ENCODE data around the gene RPS6KB2.
"Not testable (repeated sequence)": the region's sequence is repeated elsewhere in the genome, so short reads cannot be mapped to it uniquely, and the experiment has no call there.

Gene RPS6KB2

DNA sequence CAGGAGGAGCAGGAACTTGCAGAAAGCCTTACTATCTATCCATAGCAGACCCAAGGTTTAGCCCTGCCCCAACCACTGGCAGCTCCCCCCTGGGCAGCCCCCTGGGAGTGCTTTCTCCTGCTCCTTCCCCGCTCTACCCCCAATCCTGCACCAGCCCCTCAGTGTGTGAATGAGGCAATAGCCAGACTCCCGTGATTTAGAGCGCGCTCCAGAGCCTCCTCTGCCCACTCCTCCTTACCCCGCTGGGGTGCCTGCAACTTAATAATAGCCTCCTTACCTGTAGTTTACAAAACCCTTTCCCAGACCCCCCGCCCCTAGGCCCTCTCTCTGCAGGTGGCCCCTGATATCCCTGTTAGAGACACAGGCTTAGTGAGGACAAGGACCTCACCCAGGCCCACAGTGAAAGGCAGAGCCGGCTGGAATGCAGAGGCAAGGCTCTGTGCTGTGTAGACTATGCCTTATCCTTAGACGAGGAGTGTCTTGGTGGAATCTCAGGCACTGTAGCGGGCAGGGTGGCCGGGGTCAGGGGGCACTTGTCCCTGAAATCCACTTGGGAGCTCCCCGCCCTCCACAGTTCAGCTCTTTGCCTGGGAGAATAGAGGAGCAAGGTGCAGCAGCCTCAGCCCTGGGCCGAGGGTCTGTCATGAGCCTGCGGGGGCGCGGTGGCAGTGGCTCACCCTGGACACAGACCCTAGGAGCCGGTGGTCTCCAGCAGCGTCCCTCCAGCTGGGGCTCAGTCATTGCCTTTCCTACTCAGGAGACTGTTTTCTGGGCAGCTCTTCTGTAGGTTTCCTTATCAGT, 17.1 kb upstream of the RPS6KB2 start:
- no peak for DNase-seq

DNA sequence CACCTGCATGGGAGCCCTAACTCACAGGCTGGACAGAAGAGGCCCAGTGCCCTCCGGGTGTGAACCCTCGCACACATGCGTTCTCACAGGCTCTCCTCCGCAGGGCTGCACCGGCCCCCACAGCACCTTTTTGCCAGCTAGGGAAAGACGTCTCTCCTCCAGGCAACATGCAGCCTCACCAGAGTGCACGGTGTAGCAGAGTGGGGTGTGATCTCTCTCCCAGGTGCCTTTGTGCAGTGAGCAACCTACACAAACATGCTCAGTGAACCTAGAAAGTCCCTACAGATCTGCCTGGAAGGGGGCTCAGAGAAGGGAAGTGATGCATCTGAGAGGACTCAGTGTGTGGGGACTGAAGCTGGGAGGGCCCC, 16.5 kb upstream of the RPS6KB2 start:
- no peak for DNase-seq

DNA sequence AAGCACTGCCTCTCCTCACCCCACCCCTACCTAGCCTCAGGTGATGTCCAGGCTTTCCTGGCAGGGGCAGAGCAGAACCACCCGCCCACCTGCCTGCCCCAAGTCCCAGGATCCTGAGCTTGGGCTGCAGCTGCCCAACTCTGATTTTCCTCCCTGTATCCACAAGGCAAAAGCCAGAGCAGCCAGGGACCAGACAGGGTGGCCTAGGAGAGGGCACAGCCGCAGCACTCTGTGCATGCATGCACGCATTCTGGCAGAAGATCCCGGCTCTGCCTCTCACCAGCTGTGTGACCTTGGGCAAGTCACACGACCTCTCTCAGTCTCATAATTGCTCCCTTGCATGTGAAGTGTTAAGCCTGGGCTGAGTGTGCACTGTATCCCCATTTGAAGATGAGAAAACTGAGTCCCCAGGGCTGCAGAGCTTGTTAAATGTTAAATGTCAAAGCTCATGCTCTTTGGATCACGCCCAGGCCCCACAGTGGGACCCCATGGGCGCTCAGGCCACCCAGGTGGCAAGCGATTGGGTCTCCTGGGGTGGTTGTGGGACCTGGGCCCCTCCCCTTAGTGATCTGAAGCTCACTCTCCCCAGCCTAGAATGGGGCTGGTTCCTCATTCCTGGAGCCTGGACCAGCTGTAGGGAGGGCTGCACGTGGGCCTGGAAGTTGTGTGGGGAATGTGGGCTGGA, 15.7 kb upstream of the RPS6KB2 start:
- no peak for DNase-seq

DNA sequence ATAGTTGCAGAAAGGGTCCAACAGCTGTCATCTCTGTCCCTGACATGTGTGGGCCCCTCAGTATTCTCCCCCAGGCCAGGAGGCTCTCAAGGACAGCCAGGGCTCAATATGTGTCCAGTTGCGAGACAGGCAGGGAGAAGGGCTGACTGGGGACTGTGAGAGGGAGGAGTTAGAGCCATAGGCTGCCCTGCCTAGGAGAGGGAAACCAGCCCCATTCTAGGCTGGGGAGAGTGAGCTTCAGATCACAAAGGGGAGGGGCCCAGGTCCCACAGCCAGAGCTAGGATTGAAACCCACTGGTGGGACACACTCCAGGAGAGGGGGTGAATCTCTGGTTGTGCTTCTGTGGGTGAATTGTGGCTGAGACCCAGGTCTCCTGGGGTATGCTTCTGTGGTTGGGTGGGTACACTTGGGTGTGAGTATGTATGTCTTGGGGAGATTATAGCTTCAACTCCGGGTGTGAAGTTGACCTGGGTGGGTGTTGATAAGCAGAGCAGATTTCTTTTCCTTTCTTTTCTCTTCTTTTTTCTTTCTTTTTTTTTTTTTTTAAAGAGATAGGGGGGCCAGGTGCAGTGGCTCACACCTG, 14.9 kb upstream of the RPS6KB2 start:
- no peak for DNase-seq

DNA sequence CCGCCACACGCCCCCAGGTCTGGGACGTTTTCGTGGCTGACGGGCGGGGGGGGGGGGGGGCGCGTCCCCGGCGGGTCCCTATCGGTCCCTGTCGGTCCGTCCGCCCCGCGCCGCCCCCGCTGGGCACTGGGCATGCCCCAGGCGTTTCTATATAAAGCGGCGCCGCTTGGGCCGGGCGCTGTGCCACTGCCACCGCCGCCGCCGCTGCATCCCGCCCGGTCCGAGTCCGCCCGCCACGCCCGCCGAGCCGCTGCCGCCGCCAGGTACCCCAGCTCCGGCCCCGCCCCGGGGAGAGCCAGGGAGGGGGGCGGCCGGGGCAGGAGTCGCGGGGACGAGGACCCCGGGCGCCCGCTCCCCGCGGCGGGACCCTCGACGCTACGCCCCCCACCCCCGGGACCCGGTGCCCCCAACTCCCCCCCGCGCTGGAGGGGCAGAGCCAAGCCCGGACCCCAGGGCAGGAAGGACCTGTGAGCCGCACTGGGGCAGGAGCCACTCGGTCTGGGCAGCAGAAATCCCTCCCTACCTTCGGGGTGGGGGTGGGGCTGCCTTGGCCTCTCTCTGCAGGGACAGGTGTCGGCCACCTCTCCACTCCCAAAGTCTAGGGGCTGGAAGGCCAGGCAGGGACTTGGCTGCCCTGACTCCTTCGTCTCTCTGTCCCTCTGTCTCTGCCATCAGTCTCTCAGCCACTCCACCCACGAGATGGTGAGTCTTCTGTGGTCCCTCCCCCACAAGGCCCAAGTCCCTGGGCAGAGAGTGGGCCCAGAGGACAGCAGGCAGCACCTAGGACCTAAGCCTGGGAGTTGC, 12.6 kb upstream of the RPS6KB2 start, which contains the start of gene CARNS1:
Gene CARNS1 (plus strand): TSS at position 178 of the 804 bp plus-strand sequence. CDS start 522 bp downstream, at position 700.
- no peak for DNase-seq

DNA sequence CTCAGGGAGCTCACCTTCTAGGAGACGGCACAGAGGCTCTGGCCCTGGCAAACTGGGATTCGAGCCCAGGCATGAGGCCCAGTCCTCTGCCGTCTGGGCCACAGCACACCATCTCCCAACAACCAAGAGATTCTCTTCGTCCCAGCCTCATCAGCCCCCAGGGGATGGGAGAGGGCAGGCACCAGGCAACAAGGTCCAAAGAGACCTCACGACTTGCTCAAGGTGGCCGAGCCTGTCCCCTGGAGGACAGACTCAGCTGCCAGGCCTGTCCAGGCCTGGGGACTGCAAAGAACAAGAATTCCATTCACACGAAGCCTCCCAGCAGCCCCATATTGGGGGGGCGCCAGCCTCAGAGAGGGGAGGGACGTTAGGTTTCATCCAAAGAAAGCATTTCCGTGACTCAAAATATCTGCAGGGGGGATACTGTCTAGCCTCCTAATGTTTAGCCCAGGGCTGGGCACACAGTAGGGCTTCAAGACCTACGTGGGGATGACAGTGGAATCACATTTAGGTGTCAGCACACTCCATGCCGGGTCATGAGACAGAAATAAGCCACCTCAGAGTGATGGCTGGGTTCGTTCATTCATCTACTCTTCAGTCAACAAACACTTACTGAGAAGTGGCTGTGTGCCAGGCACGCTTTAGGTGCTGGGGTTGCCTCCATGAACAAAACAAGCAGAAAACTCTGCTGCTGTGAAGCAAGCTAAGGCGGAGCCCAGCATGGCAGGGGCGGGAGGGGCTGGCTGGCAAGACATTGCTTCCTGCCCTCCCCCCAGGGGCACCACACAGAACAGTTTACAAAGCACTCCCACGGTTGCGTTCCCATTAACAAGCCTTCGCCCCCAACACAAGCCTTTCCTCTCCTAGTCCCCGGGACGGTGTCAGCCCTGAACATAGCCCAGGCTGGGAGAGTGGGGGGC, 11.6 kb upstream of the RPS6KB2 start:
- peak; percentile 69 for DNase-seq

DNA sequence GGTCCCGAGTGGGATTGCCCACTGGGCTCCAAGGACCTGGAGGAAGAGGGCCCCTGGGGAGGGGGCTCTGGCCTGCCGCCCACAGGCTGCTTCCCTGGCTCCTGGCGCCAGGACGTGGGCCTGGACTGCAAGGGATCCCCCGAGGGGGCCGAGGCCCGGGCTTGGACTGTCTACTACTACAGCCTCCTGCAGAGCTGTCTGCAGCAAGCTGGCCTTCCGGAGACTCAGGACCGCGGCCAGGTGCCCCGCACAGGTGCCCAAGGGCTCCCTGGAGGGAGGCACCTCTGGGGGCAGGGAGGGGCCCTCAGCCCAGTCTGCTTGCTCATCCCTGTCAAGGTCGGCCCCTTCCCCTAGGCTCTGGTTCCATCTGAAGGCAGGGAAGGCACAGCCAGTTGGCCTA, 10.9 kb upstream of the RPS6KB2 start:
- DNase-seq: no peak

DNA sequence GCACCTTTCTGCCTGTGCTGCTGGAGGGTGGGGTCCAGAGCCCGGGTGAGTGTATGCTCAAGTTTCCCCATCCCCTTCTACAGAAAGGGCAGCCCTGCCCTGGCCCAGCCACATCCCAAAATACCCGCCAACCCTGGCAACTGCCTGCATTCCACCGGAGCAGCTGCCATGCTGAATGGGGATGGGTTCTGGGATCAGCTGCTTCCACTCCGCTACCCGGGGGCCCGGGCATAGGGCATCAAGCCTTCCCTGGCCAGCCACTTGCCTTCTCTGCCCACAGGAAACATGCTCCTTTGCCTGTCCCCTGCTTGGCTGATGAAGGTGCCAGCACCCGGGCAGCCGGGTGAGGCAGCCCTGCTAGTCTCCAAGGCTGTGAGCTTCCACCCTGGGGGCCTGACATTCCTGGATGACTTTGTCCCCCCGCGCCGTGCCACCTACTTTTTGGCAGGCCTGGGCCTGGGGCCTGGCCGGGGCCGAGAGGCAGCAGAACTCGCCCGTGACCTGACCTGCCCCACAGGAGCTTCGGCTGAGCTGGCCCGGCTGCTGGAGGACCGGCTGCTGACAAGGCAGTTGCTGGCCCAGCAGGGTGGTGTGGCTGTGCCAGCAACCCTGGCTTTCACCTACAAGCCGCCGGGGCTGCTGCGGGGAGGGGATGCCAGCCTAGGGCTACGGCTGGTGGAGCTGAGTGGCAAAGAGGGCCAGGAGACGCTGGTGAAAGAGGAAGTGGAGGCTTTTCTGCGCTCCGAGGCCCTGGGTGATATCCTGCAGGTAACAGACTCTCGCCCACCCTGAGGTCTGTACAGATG, 9.6 kb upstream of the RPS6KB2 start:
- no peak for DNase-seq

DNA sequence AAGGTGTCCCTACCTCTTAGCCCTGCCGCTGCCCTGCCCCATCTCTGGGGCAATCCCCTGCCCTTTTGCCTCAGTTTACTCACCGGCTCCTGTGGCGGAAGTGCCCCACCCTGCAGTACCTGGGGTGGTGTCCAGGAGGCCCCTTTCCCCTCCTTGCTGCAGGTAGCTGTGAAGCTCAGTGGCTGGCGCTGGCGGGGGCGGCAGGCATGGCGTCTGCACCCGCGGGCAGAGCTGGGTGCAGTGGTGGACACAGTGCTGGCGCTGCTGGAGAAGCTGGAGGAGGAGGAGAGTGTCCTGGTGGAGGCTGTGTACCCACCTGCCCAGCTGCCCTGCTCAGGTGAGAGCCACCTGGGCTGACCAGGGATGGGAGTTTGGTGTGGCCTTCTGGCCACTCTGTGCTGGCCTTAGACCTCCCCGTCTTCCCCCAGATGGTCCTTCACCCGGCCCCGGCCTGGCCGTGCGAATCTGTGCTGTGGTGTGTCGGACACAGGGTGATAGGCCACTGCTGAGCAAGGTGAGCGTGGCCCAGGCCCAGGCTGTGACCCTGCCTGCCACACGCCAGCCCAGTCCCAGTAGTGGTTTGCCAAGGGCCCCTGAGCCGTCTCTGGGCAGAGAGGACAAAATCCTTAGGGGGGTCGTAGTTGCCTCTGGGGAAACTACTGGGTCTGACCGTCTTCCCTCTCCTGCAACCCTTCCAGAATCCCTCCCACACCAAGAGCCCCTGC, 8.8 kb upstream of the RPS6KB2 start:
- no peak for DNase-seq

DNA sequence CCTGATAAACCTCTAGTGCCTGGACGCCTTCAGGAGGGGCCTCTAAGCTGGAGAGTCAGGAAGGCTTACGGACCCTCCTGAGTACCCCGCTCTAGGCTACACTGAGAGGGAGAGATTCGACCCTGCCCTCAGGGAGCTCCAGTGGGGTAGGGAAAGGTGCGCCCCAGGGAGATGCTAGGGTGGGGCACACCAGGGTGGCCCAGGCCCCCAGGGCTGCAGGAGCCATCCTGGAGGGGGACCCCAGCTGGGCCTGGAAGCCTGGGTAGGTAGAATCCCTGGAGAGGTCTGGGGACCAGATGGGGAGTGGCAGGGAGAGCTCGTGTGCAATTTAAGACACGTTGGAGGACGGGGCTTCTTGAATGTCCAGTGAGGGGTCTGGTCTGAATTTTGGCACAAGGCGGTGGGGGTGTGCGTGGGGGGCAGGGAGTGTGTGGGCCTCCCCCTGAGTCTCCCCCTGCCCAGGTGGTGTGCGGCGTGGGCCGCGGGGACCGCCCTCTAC, 8.1 kb upstream of the RPS6KB2 start:
- no peak for DNase-seq

DNA sequence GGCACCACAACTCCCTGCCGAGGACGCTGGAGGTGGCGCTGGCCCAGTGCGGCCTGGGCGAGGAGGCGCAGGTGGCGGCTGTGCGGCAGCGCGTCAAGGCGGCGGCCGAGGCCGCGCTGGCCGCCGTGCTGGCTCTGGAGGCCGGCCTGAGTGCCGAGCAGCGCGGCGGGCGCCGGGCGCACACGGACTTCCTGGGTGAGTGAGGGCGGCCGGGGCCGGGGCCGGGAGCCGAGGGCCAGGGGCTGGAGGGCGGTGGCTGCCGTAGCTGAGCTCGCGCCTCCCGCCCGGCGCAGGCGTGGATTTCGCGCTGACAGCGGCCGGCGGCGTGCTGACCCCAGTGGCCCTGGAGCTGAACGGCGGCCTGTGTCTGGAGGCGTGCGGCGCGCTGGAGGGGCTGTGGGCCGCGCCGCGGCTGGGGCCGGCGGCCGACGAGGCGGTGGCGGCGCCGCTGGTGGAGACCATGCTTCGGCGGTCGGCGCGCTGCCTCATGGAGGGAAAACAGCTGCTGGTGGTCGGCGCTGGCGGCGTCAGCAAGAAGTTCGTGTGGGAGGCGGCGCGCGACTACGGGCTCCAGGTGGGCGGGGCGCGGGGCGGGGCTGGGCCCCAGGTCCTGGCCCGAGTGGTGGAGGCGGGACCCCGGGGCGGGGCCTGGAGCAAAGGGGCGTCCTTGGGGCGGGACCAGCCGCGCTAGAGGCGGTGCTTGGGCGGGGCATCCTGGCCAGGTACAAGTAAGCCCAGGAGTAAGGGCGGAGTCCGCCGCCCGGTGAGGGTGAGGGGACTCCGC, 7.5 kb upstream of the RPS6KB2 start:
- peak; percentile 99 for DNase-seq

DNA sequence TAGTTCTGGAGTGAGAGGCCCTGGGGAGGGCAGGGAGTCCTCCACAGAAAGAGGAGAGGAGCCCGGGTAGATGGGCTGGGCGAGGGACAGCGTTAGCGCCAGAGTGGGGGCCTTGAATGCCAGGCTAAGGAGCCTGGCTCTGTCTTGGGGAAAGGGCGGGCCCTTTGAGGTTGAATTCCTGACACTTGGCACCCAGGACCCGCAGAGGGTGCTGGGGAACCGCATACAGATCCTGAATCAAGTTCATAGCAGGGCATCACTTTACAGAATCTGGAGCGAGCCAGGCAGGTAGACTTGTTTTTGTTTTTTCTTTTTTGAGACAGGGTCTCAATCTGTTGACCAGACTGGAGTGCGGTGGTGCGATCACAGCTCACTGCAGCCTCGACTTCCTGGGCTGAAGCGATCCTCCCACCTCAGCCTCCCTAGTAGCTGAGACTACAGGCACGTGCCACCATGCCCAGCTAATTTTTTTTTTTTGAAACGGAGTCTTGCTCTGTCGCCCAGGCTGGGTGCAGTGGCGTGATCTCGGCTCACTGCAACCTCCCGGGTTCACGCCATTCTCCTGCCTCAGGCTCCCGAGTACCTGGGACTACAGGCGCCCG, 6.8 kb upstream of the RPS6KB2 start:
- no peak for DNase-seq

DNA sequence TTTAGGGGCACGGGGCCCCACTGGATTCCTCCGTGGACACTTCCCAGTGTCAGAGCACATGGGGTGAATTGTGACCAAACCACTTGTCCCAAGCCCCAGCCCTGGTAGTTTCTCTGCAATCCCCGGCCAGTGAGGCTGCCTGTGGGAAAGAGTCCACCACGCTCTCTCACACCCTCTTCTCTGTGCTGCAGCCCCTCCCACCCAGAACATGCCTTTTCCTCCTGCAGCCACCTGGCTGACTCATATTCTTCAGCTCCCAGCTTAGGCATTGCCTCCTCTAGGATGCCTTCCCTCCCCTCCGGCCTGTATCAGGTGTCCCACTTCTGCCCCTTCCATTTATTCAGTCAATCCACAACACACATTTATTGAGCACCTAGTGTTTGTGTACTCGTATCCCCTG, 5.4 kb upstream of the RPS6KB2 start:
- DNase-seq: no peak

DNA sequence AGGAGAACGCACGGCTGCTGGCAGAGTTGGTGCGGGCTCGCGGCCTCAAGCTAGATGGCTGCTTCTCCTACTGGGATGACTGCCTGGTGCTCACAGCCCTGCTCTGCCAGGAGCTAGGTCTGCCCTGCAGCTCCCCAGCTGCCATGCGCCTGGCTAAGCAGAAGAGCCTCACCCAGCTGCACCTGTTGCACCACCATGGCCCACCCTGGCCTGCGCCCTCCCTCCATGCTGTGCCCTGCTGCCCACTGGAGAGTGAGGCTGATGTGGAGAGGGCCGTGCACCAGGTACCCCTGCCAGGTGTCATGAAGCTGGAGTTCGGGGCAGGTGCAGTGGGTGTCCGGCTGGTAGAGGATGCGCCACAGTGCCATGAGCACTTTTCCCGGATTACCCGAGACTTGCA, 4.8 kb upstream of the RPS6KB2 start:
- no peak for DNase-seq

DNA sequence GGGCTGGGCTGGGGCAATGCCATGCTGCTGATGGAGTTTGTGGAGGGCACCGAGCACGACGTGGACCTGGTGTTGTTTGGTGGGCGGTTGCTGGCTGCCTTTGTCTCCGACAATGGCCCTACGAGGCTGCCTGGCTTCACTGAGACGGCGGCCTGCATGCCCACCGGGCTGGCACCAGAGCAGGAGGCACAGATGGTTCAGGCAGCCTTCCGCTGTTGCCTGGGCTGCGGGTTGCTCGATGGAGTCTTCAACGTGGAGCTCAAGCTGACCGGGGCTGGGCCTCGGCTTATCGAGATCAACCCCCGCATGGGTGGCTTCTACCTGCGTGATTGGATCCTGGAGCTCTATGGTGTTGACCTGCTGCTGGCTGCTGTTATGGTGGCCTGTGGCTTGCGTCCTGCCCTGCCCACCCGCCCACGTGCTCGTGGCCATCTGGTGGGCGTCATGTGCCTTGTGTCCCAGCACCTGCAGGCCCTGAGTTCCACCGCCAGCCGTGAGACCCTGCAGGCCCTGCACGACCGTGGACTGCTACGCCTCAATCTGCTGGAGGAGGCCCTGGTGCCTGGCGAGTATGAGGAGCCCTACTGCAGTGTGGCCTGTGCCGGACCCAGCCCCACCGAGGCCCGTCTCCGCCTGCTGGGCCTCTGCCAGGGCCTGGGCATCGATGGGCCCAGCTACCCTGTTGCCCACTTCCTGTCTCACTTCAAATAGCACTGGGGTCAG, 4.2 kb upstream of the RPS6KB2 start:
- no peak for DNase-seq

DNA sequence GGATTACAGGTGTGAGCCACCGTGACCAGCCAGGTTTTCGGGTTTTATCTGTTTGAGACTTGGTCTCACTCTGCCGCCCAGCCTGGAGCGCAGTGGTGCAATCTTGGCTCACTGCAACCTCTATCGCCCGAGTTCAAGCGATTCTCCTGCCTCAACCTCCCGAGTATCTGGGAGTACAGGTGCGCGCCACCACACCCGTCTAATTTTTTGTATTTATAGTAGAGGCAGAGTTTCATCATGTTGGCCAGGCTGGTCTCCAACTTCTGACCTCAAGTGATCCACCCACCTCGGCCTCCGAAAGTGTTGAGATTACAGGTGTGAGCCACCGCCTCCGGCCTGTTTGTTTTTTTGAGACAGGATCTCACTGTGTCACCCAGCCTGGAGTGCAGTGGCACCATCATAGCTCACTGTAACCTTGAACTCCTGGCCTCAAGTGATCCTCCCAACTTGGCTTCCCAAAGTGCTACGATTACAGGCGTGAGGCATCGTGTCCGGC, 882 bp upstream of the RPS6KB2 start:
- DNase-seq: not testable (repeated sequence)

DNA sequence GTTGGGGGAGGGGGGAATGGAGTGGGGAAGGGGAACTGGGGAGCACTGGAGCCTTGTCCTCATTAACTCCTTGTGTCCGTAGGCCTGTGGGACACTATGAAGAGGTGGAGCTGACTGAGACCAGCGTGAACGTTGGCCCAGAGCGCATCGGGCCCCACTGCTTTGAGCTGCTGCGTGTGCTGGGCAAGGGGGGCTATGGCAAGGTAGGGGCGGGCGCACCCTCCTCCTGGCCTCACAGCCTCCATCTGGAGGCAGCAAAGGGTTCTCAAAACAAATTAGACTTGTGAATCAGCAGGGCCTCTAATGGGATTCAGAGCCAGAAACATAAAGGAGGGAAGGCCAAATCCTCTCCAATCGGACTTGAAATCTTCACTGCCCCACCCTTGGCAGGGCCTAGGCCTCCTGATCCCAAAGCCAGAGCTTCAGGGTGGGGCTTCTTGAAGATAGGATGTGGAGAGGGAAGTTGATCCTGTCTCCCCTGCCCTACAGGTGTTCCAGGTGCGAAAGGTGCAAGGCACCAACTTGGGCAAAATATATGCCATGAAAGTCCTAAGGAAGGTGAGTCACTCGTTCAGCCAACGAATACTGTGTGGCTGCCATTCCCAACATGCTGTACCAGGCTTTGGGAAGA, 859 bp downstream of the RPS6KB2 start:
- no peak for DNase-seq

DNA sequence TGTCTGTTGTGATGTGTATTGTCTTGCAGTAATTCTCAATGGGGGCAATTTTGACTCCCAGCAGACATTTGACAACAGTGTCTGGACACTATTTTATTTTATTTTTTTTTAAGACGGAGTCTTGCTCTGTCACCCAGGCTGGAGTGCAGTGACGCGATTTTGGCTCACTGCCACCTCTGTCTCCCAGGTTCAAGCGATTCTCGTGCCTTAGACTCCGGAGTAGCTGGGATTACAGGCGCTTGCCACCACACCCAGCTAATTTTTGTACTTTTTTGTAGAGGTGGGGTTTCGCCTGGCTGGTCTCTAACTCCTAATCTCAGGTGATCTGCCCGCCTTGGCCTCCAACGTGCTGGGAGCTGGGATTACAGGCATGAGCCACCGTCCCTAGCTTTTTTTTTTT, 1.4 kb downstream of the RPS6KB2 start:
- DNase-seq: no peak

Data from T-helper 9 cell (primary cell).